Measurements from ENCODE around the gene RAD51B.

RAD51B gene

GRCh38 chr14:68328509-68328908 lies 508.9 kb downstream of the RAD51B start:
- no peaks in the 10 kb centered on the region for H3K4me1 ChIP-seq (ENCODE audit: insufficient read depth, insufficient read length)
- no peak for TF ChIP-seq ZNF274 (IDR thresholded peaks at IDR 0.05; ENCODE audit: low read depth, low read length)
- TF ChIP-seq SUZ12 (IDR thresholded peaks at IDR 0.05; ENCODE audit: extremely low read depth, insufficient read depth, insufficient read length): no peak
- TF ChIP-seq YY1 (IDR thresholded peaks at IDR 0.05; ENCODE audit: insufficient read depth, insufficient read length): no peak
- no peak overlapping the region for H3K4me3 ChIP-seq (ENCODE audit: insufficient read length, low read depth)
- no peaks in the 10 kb centered on the region for H3K36me3 ChIP-seq (ENCODE audit: insufficient read depth, insufficient read length, low read length)
- H3K27me3 ChIP-seq (ENCODE audit: insufficient read depth, insufficient read length): no peaks in the 10 kb centered on the region
- DNase-seq (ENCODE audit: low read depth, low spot score): no peak
- no peak overlapping the region for H3K9ac ChIP-seq (ENCODE audit: insufficient read length, low read depth)
- H3K9me3 ChIP-seq (ENCODE audit: insufficient read depth, low read length): no peaks in the 10 kb centered on the region

GRCh38 chr14:68331426-68331825 lies 511.8 kb downstream of the RAD51B start:
- Histone ChIP-seq H3K27me3 (ENCODE audit: insufficient read depth, insufficient read length) (no peaks in the 10 kb centered on the region), H3K36me3 (ENCODE audit: insufficient read depth, insufficient read length, low read length) (no peaks in the 10 kb centered on the region), H3K9me3 (ENCODE audit: insufficient read depth, low read length) (no peaks in the 10 kb centered on the region), H3K4me1 (ENCODE audit: insufficient read depth, insufficient read length) (no peaks in the 10 kb centered on the region), H3K4me3 (ENCODE audit: insufficient read length, low read depth) (no peak overlapping the region), H3K9ac (ENCODE audit: insufficient read length, low read depth) (no peak overlapping the region)
- no peak for TF ChIP-seq YY1 (IDR thresholded peaks at IDR 0.05; ENCODE audit: insufficient read depth, insufficient read length)
- no peak for TF ChIP-seq SUZ12 (IDR thresholded peaks at IDR 0.05; ENCODE audit: extremely low read depth, insufficient read depth, insufficient read length)
- no peak for TF ChIP-seq ZNF274 (IDR thresholded peaks at IDR 0.05; ENCODE audit: low read depth, low read length)
- DNase-seq (ENCODE audit: low read depth, low spot score): no peak

DNA sequence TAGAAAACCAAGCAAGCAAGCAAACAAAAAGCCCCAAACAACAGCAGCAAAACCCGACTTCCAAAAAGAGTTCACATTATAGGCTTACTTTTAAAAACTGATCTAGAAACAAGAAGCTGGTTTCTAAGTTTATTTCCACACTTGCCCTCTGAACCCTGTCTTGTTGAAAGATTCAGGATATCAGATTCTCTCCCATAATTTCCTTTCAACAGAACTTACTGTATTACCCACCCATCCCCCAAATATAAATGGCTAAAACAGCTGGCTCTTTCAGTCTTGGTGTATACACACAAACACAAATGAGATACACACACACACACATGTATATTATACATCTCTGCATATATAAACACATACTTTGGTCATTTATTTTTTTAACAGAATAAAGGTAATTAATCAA lies 512.4 kb downstream of the RAD51B start:
- TF ChIP-seq SUZ12 (IDR thresholded peaks at IDR 0.05; ENCODE audit: extremely low read depth, insufficient read depth, insufficient read length) (no peak), YY1 (IDR thresholded peaks at IDR 0.05; ENCODE audit: insufficient read depth, insufficient read length) (no peak), ZNF274 (IDR thresholded peaks at IDR 0.05; ENCODE audit: low read depth, low read length) (no peak)
- Histone ChIP-seq H3K9ac (ENCODE audit: insufficient read length, low read depth) (no peak overlapping the region), H3K4me1 (ENCODE audit: insufficient read depth, insufficient read length) (no peaks in the 10 kb centered on the region), H3K27me3 (ENCODE audit: insufficient read depth, insufficient read length) (no peaks in the 10 kb centered on the region), H3K4me3 (ENCODE audit: insufficient read length, low read depth) (no peak overlapping the region), H3K9me3 (ENCODE audit: insufficient read depth, low read length) (no peaks in the 10 kb centered on the region), H3K36me3 (ENCODE audit: insufficient read depth, insufficient read length, low read length) (no peaks in the 10 kb centered on the region)
- no peak for DNase-seq (ENCODE audit: low read depth, low spot score)

GRCh38 chr14:68333262-68333661 lies 513.7 kb downstream of the RAD51B start:
- no peaks in the 10 kb centered on the region for H3K9me3 ChIP-seq (ENCODE audit: insufficient read depth, low read length)
- H3K27me3 ChIP-seq (ENCODE audit: insufficient read depth, insufficient read length): no peaks in the 10 kb centered on the region
- no peaks in the 10 kb centered on the region for H3K4me1 ChIP-seq (ENCODE audit: insufficient read depth, insufficient read length)
- TF ChIP-seq YY1 (IDR thresholded peaks at IDR 0.05; ENCODE audit: insufficient read depth, insufficient read length) (no peak), ZNF274 (IDR thresholded peaks at IDR 0.05; ENCODE audit: low read depth, low read length) (no peak), SUZ12 (IDR thresholded peaks at IDR 0.05; ENCODE audit: extremely low read depth, insufficient read depth, insufficient read length) (no peak)
- H3K4me3 ChIP-seq (ENCODE audit: insufficient read length, low read depth): no peak overlapping the region
- no peak for DNase-seq (ENCODE audit: low read depth, low spot score)
- no peaks in the 10 kb centered on the region for H3K36me3 ChIP-seq (ENCODE audit: insufficient read depth, insufficient read length, low read length)
- no peak overlapping the region for H3K9ac ChIP-seq (ENCODE audit: insufficient read length, low read depth)

DNA sequence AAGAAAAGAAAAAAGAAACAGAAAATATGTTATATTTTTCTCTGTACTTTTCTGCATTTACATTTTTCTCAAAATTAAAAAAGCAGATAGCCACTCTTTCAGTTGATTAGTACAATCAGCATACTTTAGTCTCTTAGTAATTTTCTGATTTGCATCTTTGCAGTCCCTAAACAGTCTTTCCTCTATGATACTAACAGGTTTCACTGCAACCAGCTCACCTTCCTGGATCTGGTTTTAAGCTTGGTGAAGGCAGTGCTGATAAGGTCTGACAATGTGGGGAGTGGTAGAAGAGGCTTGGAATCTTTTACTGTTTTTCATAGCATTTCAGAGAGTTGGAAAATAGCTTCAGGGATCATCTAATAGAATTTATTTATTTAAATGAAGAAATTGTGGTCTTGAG lies 515.7 kb downstream of the RAD51B start:
- no peaks in the 10 kb centered on the region for H3K36me3 ChIP-seq (ENCODE audit: insufficient read depth, insufficient read length, low read length)
- no peak for DNase-seq (ENCODE audit: low read depth, low spot score)
- H3K27me3 ChIP-seq (ENCODE audit: insufficient read depth, insufficient read length): no peaks in the 10 kb centered on the region
- H3K4me1 ChIP-seq (ENCODE audit: insufficient read depth, insufficient read length): no peaks in the 10 kb centered on the region
- no peak overlapping the region for H3K4me3 ChIP-seq (ENCODE audit: insufficient read length, low read depth)
- H3K9me3 ChIP-seq (ENCODE audit: insufficient read depth, low read length): no peaks in the 10 kb centered on the region
- TF ChIP-seq YY1 (IDR thresholded peaks at IDR 0.05; ENCODE audit: insufficient read depth, insufficient read length) (no peak), ZNF274 (IDR thresholded peaks at IDR 0.05; ENCODE audit: low read depth, low read length) (no peak), SUZ12 (IDR thresholded peaks at IDR 0.05; ENCODE audit: extremely low read depth, insufficient read depth, insufficient read length) (no peak)
- H3K9ac ChIP-seq (ENCODE audit: insufficient read length, low read depth): no peak overlapping the region

DNA sequence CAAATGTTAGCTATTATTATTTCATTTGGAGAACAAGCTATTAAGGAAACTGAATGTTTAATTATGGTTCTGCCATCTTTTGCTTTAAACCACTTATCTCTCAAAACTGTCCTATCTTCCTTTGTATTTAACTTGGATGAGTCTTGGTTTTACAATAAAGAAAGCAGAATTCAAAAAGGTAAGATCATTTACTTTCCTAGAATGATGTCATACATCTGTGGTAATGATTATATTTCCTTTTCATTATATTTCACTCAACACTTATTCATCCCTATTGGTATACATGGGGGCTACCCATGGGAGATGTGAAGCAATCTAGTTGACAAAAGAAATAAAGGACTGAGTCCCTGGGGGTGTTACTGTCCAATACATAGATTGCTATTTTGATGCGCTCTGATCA lies 516.6 kb downstream of the RAD51B start:
- no peak for TF ChIP-seq ZNF274 (IDR thresholded peaks at IDR 0.05; ENCODE audit: low read depth, low read length)
- TF ChIP-seq YY1 (IDR thresholded peaks at IDR 0.05; ENCODE audit: insufficient read depth, insufficient read length): no peak
- TF ChIP-seq SUZ12 (IDR thresholded peaks at IDR 0.05; ENCODE audit: extremely low read depth, insufficient read depth, insufficient read length): no peak
- no peaks in the 10 kb centered on the region for H3K36me3 ChIP-seq (ENCODE audit: insufficient read depth, insufficient read length, low read length)
- H3K9ac ChIP-seq (ENCODE audit: insufficient read length, low read depth): no peak overlapping the region
- DNase-seq (ENCODE audit: low read depth, low spot score): no peak
- H3K4me3 ChIP-seq (ENCODE audit: insufficient read length, low read depth): no peak overlapping the region
- H3K27me3 ChIP-seq (ENCODE audit: insufficient read depth, insufficient read length): no peaks in the 10 kb centered on the region
- no peaks in the 10 kb centered on the region for H3K4me1 ChIP-seq (ENCODE audit: insufficient read depth, insufficient read length)
- no peaks in the 10 kb centered on the region for H3K9me3 ChIP-seq (ENCODE audit: insufficient read depth, low read length)

- TF ChIP-seq YY1 (IDR thresholded peaks at IDR 0.05; ENCODE audit: insufficient read depth, insufficient read length): no peak
- no peak for TF ChIP-seq SUZ12 (IDR thresholded peaks at IDR 0.05; ENCODE audit: extremely low read depth, insufficient read depth, insufficient read length)
- TF ChIP-seq ZNF274 (IDR thresholded peaks at IDR 0.05; ENCODE audit: low read depth, low read length): no peak
- Histone ChIP-seq H3K27me3 (ENCODE audit: insufficient read depth, insufficient read length) (no peaks in the 10 kb centered on the region), H3K4me1 (ENCODE audit: insufficient read depth, insufficient read length) (no peaks in the 10 kb centered on the region), H3K9me3 (ENCODE audit: insufficient read depth, low read length) (no peaks in the 10 kb centered on the region), H3K36me3 (ENCODE audit: insufficient read depth, insufficient read length, low read length) (no peaks in the 10 kb centered on the region), H3K9ac (ENCODE audit: insufficient read length, low read depth) (no peak overlapping the region), H3K4me3 (ENCODE audit: insufficient read length, low read depth) (no peak overlapping the region)
- DNase-seq (ENCODE audit: low read depth, low spot score): no peak
These were observed 517.7 kb downstream of the RAD51B start for GRCh38 chr14:68337279-68337678.

DNA sequence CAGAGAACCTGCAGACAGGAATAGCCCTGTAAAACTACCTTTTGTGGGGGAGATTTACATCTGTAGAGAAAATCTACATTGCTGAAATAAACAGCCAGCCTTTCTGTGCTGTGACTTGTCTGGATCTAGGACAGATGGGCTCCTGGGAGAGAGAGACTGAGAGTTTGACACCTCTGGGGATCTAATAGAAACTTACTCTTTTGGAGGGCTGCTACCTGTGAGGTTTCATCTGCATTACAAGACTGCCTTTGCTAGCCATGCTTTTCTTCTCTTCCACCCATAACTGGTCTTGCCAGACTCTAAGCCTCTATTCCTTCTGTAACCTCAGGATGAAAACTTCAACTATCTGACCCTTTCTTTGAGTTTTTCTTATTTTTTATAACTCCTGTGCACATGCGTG lies 520.7 kb downstream of the RAD51B start:
- TF ChIP-seq ZNF274 (IDR thresholded peaks at IDR 0.05; ENCODE audit: low read depth, low read length) (no peak), SUZ12 (IDR thresholded peaks at IDR 0.05; ENCODE audit: extremely low read depth, insufficient read depth, insufficient read length) (no peak), YY1 (IDR thresholded peaks at IDR 0.05; ENCODE audit: insufficient read depth, insufficient read length) (no peak)
- DNase-seq (ENCODE audit: low read depth, low spot score): no peak
- Histone ChIP-seq H3K4me3 (ENCODE audit: insufficient read length, low read depth) (no peak overlapping the region), H3K9ac (ENCODE audit: insufficient read length, low read depth) (no peak overlapping the region), H3K4me1 (ENCODE audit: insufficient read depth, insufficient read length) (peaks cover 6% of the 10 kb centered on the region), H3K27me3 (ENCODE audit: insufficient read depth, insufficient read length) (no peaks in the 10 kb centered on the region), H3K36me3 (ENCODE audit: insufficient read depth, insufficient read length, low read length) (no peaks in the 10 kb centered on the region), H3K9me3 (ENCODE audit: insufficient read depth, low read length) (no peaks in the 10 kb centered on the region)
